ENCODE results near the gene NUDC. TPM values are rescaled to one million over a fixed set of nuclear protein-coding genes. Genes with fewer than 3 reads are reported as not detected.
A peak's percentile ranks its signal among the peaks of the same experiment; 100 is the strongest.

The NUDC gene
- total RNA-seq, 1 experiment from 2014 or later, result 161 TPM

- BruUV-seq (replicated peaks), result no TSS peak
- no peaks in the 10 kb centered on the region for H3K9me3 ChIP-seq (ENCODE audit: control insufficient read depth, insufficient read depth, low read depth, low read length)
- H3K36me3 ChIP-seq (ENCODE audit: control insufficient read depth, insufficient read depth, low read length), result peaks cover 18% of the 10 kb centered on the region; the same call in 1 of the 2 replicates
- in situ Hi-C loops (cut with HindIII; ENCODE audit: low pct_unique_long_range_greater_than_20kb, low sequenced_read_pairs) (no loop called here), intact Hi-C loops (cut with micrococcal nuclease; ENCODE audit: unreplicated experiment) (no loop called here)
- H3K4me3 ChIP-seq (ENCODE audit: low read depth in 2 of 2, low read length in 2 of 2), result no peak overlapping the region
- TF ChIP-seq REST (IDR thresholded peaks at IDR 0.05; ENCODE audit: insufficient read depth in 1 of 2, low read depth in 2 of 2, low read length in 1 of 2), result no peak
- no peak for TF ChIP-seq CTCF (IDR thresholded peaks at IDR 0.05)
- TF ChIP-seq TCF7L2 (IDR thresholded peaks at IDR 0.05; ENCODE audit: low read depth, low read length), result no peak
- TF ChIP-seq POLR2AphosphoS5 (IDR thresholded peaks at IDR 0.05; ENCODE audit: low read depth, low read length), result no peak
- no peak for TF ChIP-seq SIN3A (IDR thresholded peaks at IDR 0.05; ENCODE audit: borderline replicate concordance, insufficient read depth, low read depth, low read length)
- ATAC-seq (no peak), DNase-seq (ENCODE audit: low read depth, low spot score) (no peak)
- ChIA-PET POLR2A (no interaction called here), CTCF (no interaction called here)
- H3K27me3 ChIP-seq (ENCODE audit: control insufficient read depth, insufficient read depth, low read length), result no peaks in the 10 kb centered on the region
- H3K4me1 ChIP-seq (ENCODE audit: control insufficient read depth, insufficient read depth, low read length), result peaks cover 3% of the 10 kb centered on the region; the same call in 1 of the 2 replicates
- no peak overlapping the region for H3K27ac ChIP-seq (ENCODE audit: low read length)
These were observed 21.1 kb downstream of the NUDC start for GRCh38 chr1:26942656-26943055.

- ATAC-seq (no peak), DNase-seq (ENCODE audit: low read depth, low spot score) (no peak)
- H3K4me1 ChIP-seq (ENCODE audit: control insufficient read depth, insufficient read depth, low read length), result peaks cover 10% of the 10 kb centered on the region; the same call in 1 of the 2 replicates
- H3K27ac ChIP-seq (ENCODE audit: low read length), result peak overlapping the region; percentile 19; the same call in 1 of the 2 replicates
- no TSS peak for BruUV-seq (replicated peaks)
- CTCF ChIA-PET, result no interaction called here
- POLR2A ChIA-PET, result no interaction called here
- no peaks in the 10 kb centered on the region for H3K27me3 ChIP-seq (ENCODE audit: control insufficient read depth, insufficient read depth, low read length)
- H3K9me3 ChIP-seq (ENCODE audit: control insufficient read depth, insufficient read depth, low read depth, low read length), result no peaks in the 10 kb centered on the region
- in situ Hi-C loops (cut with HindIII; ENCODE audit: low pct_unique_long_range_greater_than_20kb, low sequenced_read_pairs), result no loop called here
- peaks cover 18% of the 10 kb centered on the region; the same call in 1 of the 2 replicates for H3K36me3 ChIP-seq (ENCODE audit: control insufficient read depth, insufficient read depth, low read length)
- intact Hi-C loops (cut with micrococcal nuclease; ENCODE audit: unreplicated experiment), result no loop called here
- no peak for TF ChIP-seq TCF7L2 (IDR thresholded peaks at IDR 0.05; ENCODE audit: low read depth, low read length)
- no peak for TF ChIP-seq CTCF (IDR thresholded peaks at IDR 0.05)
- TF ChIP-seq POLR2AphosphoS5 (IDR thresholded peaks at IDR 0.05; ENCODE audit: low read depth, low read length), result no peak
- TF ChIP-seq SIN3A (IDR thresholded peaks at IDR 0.05; ENCODE audit: borderline replicate concordance, insufficient read depth, low read depth, low read length), result no peak
- TF ChIP-seq REST (IDR thresholded peaks at IDR 0.05; ENCODE audit: insufficient read depth in 1 of 2, low read depth in 2 of 2, low read length in 1 of 2), result no peak
- no peak overlapping the region for H3K4me3 ChIP-seq (ENCODE audit: low read depth in 2 of 2, low read length in 2 of 2)
These were observed 23.6 kb downstream of the NUDC start for GRCh38 chr1:26945138-26945537.

Measured in Panc1 (cell line).